Osteoblast (primary cell): ENCODE measurements around the gene SELENOM. TPM values are rescaled to one million over a fixed set of nuclear protein-coding genes. Genes with fewer than 3 reads are reported as not detected.
A peak's percentile ranks its signal among the peaks of the same experiment; 100 is the strongest.

Source experiments
- DNase-seq: peaks from one replicate; pipeline ENCODE4 v3.0.0; 2011; ENCODE audit warnings: low spot score, mixed read lengths; ENCODE audit not compliant: insufficient read length; ENCODE audit errors: missing footprints
- H2AFZ ChIP-seq: 2 replicates; pipeline ENCODE4 v1.6.0; 2011; ENCODE audit warnings: mild to moderate bottlenecking, low read length
- H3K27ac ChIP-seq: 2 replicates; pipeline ENCODE4 v1.5.1; 2011; ENCODE audit warnings: mild to moderate bottlenecking, low read depth, low read length, moderate library complexity
- H3K27me3 ChIP-seq: 2 replicates; pipeline ENCODE4 v1.6.0; 2012; ENCODE audit warnings: mild to moderate bottlenecking, control low read depth, inconsistent platforms, low read length, moderate library complexity; ENCODE audit not compliant: insufficient read depth
- H3K36me3 ChIP-seq: 2 replicates; pipeline ENCODE4 v1.5.1; 2011; ENCODE audit warnings: mild to moderate bottlenecking, low read length, control low read depth, moderate library complexity; ENCODE audit not compliant: insufficient read depth
- H3K4me1 ChIP-seq: 2 replicates; pipeline ENCODE4 v1.5.1; 2011; ENCODE audit warnings: mild to moderate bottlenecking, low read length, control low read depth, moderate library complexity; ENCODE audit not compliant: insufficient read depth
- H3K4me2 ChIP-seq: 2 replicates; pipeline ENCODE4 v1.6.0; 2011; ENCODE audit warnings: mild to moderate bottlenecking, low read length; ENCODE audit not compliant: insufficient read depth
- H3K4me3 ChIP-seq: fragments of 200-600 bp; sonication (generic); 3 replicates; pipeline ENCODE4 v1.5.1; 2012; ENCODE audit warnings: mild to moderate bottlenecking, low read length, inconsistent platforms; ENCODE audit not compliant: insufficient read depth
- H3K79me2 ChIP-seq: 2 replicates; pipeline ENCODE4 v1.6.0; 2012; ENCODE audit warnings: mild to moderate bottlenecking, low read length, control low read depth, inconsistent platforms; ENCODE audit not compliant: insufficient read depth
- H3K9me3 ChIP-seq: 2 replicates; pipeline ENCODE4 v1.5.1; 2011; ENCODE audit warnings: low read depth, low read length, control low read depth
- H4K20me1 ChIP-seq: 2 replicates; pipeline ENCODE4 v1.6.0; 2012; ENCODE audit warnings: mild to moderate bottlenecking, low read length, control low read depth; ENCODE audit not compliant: insufficient read depth
- CTCF ChIP-seq: IDR thresholded peaks from 2 replicates; pipeline ENCODE4 v1.5.1; 2011; ENCODE audit warnings: mild to moderate bottlenecking, low read depth, low read length, moderate library complexity; ENCODE audit errors: extremely low read depth
- total RNA-seq: library from RNA; depleted of rRNA; stranded (reverse); fragments of >200 nt; gene quantifications from 2 replicates; pipeline ENCODE4 v1.2.3, GENCODE V29; 2012

SELENOM gene
- total RNA-seq, 1 donor = 157 TPM

DNA sequence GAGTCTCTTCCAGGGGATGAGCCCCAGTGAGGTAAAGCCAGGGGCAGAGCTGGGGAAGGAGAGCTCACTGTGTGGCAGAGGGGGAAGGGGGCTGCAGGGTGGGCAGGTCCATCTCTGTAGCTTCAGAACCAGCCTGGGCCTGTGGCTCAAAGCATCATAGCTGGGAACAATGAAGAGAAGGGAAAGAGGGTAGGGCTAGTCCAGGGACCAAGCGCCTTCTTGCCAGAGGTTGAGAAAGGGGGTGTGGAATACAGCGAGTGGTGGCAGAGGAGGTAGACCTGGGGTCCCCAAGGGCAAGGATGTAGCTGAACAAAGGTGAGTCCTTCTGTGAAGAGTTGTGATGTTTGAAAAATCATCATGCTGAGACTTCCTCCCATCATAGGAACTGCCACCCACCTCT, 34.2 kb upstream of the SELENOM start:
- Histone ChIP-seq H4K20me1 (no peaks in the 10 kb centered on the region), H2AFZ (no peak overlapping the region), H3K9me3 (no peaks in the 10 kb centered on the region), H3K4me2 (no peak overlapping the region), H3K4me3 (no peak overlapping the region), H3K4me1 (no peaks in the 10 kb centered on the region), H3K36me3 (no peaks in the 10 kb centered on the region), H3K79me2 (no peaks in the 10 kb centered on the region), H3K27me3 (peaks cover 37% of the 10 kb centered on the region), H3K27ac (no peak overlapping the region)
- DNase-seq = peak; percentile 76
- no peak for TF ChIP-seq CTCF

GRCh38 chr22:31140746-31141145, 33.4 kb upstream of the SELENOM start:
- DNase-seq = peak; percentile 84
- Histone ChIP-seq H4K20me1 (no peaks in the 10 kb centered on the region), H3K36me3 (no peaks in the 10 kb centered on the region), H3K79me2 (no peaks in the 10 kb centered on the region), H3K27me3 (peaks cover 37% of the 10 kb centered on the region), H3K27ac (no peak overlapping the region), H2AFZ (no peak overlapping the region), H3K4me1 (no peaks in the 10 kb centered on the region), H3K4me2 (no peak overlapping the region), H3K9me3 (no peaks in the 10 kb centered on the region), H3K4me3 (no peak overlapping the region)
- no peak for TF ChIP-seq CTCF

GRCh38 chr22:31139866-31140716, 32.7 kb upstream of the SELENOM start, which contains the start of gene PLA2G3:
Gene PLA2G3, minus strand, starts transcription at chr22:31140508. Its CDS starts 154 bp downstream, at chr22:31140354.
- no peak for TF ChIP-seq CTCF
- Histone ChIP-seq H3K9me3 (no peaks in the 10 kb centered on the region), H3K4me2 (no peak within 1 kb of the TSS), H3K4me3 (no peak within 1 kb of the TSS), H3K4me1 (no peaks in the 10 kb centered on the region), H3K27me3 (peaks cover 37% of the 10 kb centered on the region), H3K36me3 (no peaks in the 10 kb centered on the region), H3K27ac (no peak within 1 kb of the TSS), H3K79me2 (no peaks in the 10 kb centered on the region), H4K20me1 (no peaks in the 10 kb centered on the region), H2AFZ (no peak within 1 kb of the TSS)
- DNase-seq = peak; percentile 88

- H3K4me2 ChIP-seq = no peak overlapping the region
- DNase-seq = peak; percentile 50
- no peaks in the 10 kb centered on the region for H3K79me2 ChIP-seq
- no peaks in the 10 kb centered on the region for H3K9me3 ChIP-seq
- H4K20me1 ChIP-seq = no peaks in the 10 kb centered on the region
- H3K4me3 ChIP-seq = no peak overlapping the region
- TF ChIP-seq CTCF = no peak
- H3K27me3 ChIP-seq = peaks cover 37% of the 10 kb centered on the region
- no peak overlapping the region for H3K27ac ChIP-seq
- no peak overlapping the region for H2AFZ ChIP-seq
- no peaks in the 10 kb centered on the region for H3K36me3 ChIP-seq
- no peaks in the 10 kb centered on the region for H3K4me1 ChIP-seq
These were observed 31.7 kb upstream of the SELENOM start for GRCh38 chr22:31139066-31139465.
